Activated naive CD4-positive, alpha-beta T cell treated with anti-CD3 and anti-CD28 coated beads, Interleukin-2, amount 50 U/mL, for 72 hours (primary cell): ENCODE results near the gene FAM219B. TPM values are rescaled to one million over a fixed set of nuclear protein-coding genes. Genes with fewer than 3 reads are reported as not detected.
"Not testable (repeated sequence)": the region's sequence is repeated elsewhere in the genome, so short reads cannot be mapped to it uniquely, and the experiment has no call there.

Experiments
- ATAC-seq, 2 donors: fragments of 150-1000 bp; cut with Tn5 transposase; 2 replicates each; pipeline ENCODE4 v1.10.0; 2021; ENCODE audit warnings: mild to moderate bottlenecking in 2 of 2, moderate library complexity in 2 of 2
- DNase-seq, 2 donors: peaks; one replicate each; pipeline ENCODE4 v3.0.0; 2021 to 2022; ENCODE audit warnings: low spot score in 2 of 2
- H3K27ac Mint-ChIP-seq, 2 donors: one replicate each; pipeline ENCODE4 v1.8.0; 2022; ENCODE audit warnings: mild to moderate bottlenecking in 2 of 2, mixed read lengths in 2 of 2
- H3K36me3 Mint-ChIP-seq, 2 donors: one replicate each; pipeline ENCODE4 v1.8.0; 2022; ENCODE audit warnings: mixed read lengths in 2 of 2
- H3K9me3 Mint-ChIP-seq, 2 donors: one replicate each; pipeline ENCODE4 v1.8.0; 2022; ENCODE audit warnings: mixed read lengths in 2 of 2
- total RNA-seq, 2 donors: library from RNA; stranded (reverse); gene quantifications; one replicate each; pipeline ENCODE4 v1.2.3, GENCODE V29; 2022

Gene FAM219B
- total RNA-seq, 2 donors from 2014 or later: 61.7 to 66.2 TPM

DNA sequence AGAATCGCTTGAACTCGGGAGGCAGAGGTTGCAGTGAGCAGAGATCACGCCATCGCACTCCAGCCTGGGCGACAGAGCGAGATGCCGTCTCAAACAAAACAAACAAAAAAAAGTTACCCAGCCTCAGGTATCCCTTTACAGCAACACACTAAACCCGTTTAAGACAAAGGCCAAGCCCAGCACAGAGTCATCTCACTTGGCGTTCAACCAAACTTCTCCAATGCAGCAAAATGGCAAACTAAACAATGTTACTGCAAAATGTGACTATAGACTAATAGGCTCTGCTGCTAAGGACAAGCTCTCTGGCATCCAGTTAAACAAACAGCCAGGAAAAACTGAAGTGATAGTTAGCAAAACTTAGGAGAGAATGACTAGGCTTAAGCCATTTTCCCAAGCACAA, 6.4 kb upstream of the FAM219B start:
- DNase-seq: no peak
- no peak for ATAC-seq
- Mint-ChIP-seq H3K27ac (no peak overlapping the region), H3K9me3 (no peaks in the 10 kb centered on the region), H3K36me3 (peaks cover 0 to 23% of the 10 kb centered on the region in 2 donors)

DNA sequence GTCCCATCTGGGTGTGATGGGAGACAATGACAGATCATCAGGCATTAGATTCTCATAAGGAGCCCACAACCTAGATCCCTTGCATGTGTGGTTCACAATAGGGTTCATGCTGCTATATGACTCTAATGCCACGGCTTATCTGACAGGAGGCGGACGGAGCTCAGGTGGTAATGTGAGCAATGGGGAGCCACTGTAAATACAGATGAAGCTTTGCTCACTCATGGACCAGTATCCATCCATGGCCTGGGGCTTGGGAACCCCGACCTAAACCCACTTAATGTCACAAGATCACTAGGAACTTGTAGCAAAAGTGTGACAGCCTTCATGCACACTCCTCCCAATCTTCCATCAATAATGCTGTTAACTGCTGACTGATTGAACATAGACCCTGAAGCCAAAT, 2.0 kb upstream of the FAM219B start:
- H3K27ac Mint-ChIP-seq: no peak overlapping the region

GRCh38 chr15:74907163-74907870, 666 bp upstream of the FAM219B start:
- Mint-ChIP-seq H3K9me3 (no peaks in the 10 kb centered on the region), H3K27ac (peak overlapping the region; percentile 93 to 96), H3K36me3 (peaks cover 16 to 29% of the 10 kb centered on the region in 2 donors)
- ATAC-seq (peak; percentile 6 to 57), DNase-seq (no peak)

More for the DNA sequence above, 2.0 kb upstream of the FAM219B start:
- DNase-seq (no peak), ATAC-seq (no peak)
- Mint-ChIP-seq H3K36me3 (peaks cover 16 to 26% of the 10 kb centered on the region in 2 donors), H3K9me3 (no peaks in the 10 kb centered on the region)

DNA sequence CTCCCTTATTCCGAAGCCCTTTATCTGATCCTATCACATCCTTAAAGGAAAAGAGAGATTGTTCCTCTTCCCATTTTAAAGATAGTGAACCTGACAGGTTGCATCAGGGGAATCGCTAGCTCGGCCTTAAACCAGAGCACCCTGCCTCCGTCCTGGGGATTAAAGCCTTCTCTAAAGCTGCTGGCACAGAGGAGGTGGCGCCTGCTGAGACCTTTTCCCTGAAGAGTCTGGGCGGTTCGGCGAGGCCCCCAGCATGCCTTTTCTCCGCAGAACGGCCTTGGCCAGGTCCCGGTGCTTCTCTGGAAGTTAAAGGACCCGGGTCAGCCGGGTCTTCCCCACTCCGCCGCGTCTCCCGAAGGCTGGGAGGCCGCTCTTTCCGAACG, 593 bp downstream of the FAM219B start:
- ATAC-seq (peak; percentile 23 to 52), DNase-seq (no peak)
- H3K9me3 Mint-ChIP-seq: no peaks in the 10 kb centered on the region
- peaks cover 16 to 31% of the 10 kb centered on the region in 2 donors for H3K36me3 Mint-ChIP-seq
- H3K27ac Mint-ChIP-seq: peak overlapping the region; percentile 39 to 93

DNA sequence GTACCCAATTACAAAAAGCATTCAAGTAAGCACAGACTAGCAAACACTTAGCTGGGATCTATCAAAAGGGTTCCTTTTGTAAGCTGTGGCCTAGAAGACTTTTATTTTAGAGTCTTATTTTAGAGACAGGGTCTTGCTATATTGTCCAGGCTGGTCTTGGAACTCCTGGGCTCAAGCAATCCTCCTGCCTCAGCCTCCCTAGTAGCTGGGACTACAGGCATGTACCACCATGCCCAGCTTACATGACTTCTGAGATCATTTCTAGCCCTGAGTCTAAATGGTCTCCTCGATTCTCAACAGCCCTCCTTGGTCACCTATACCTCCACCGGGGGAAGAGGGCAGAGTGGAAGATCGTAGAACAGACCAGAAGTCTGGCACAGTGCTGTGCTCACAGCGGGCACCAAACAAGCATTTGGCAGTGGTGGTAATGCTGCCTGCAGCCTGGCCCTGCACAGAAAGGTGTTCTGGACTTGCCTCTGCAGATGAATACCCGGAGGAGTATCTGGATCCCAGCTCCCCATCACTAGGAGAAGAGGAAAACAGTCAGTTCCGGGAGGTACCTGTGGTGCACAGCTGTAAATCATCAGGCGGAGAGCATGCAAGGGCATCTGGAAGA, 2.4 kb downstream of the FAM219B start:
- Mint-ChIP-seq H3K36me3 (peaks cover 16 to 37% of the 10 kb centered on the region in 2 donors), H3K27ac (peak overlapping the region in 1 of 2 donors; percentile 14), H3K9me3 (no peaks in the 10 kb centered on the region)
- no peak for ATAC-seq
- DNase-seq: no peak

DNA sequence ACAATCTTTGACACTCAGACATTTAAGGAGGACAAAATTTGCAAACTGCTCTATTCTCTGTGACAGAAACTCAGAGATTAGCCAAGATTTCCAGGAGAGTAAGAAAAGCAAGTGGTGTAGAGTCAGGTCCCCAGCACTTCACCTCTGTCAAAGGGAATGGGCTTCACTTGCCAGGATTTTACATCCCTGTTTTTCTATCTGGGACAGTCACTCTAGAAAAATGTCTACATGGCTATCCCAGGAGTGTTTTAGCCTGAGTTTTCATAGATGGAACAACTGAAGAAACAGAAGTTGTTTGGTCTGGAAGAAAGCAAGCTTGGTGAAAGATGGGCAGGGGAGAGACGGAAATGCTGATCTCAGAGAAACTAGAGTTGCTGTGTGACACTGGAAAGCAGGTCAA, 3.0 kb downstream of the FAM219B start:
- no peak for DNase-seq
- H3K27ac Mint-ChIP-seq: peak overlapping the region in 1 of 2 donors; percentile 58
- no peak for ATAC-seq
- peaks cover 11 to 37% of the 10 kb centered on the region in 2 donors for H3K36me3 Mint-ChIP-seq
- H3K9me3 Mint-ChIP-seq: no peaks in the 10 kb centered on the region

- H3K36me3 Mint-ChIP-seq: peaks cover 11 to 37% of the 10 kb centered on the region in 2 donors
- no peaks in the 10 kb centered on the region for H3K9me3 Mint-ChIP-seq
- no peak for ATAC-seq
Observed at GRCh38 chr15:74902295-74903075, 4.2 kb downstream of the FAM219B start.

GRCh38 chr15:74901612-74902063, 5.0 kb downstream of the FAM219B start:
- peak; percentile 38 to 52 for ATAC-seq
- H3K9me3 Mint-ChIP-seq: no peaks in the 10 kb centered on the region
- H3K36me3 Mint-ChIP-seq: peaks cover 5 to 28% of the 10 kb centered on the region in 2 donors

More at GRCh38 chr15:74902295-74903075, 4.2 kb downstream of the FAM219B start:
- no peak for DNase-seq
- H3K27ac Mint-ChIP-seq: no peak overlapping the region

DNA sequence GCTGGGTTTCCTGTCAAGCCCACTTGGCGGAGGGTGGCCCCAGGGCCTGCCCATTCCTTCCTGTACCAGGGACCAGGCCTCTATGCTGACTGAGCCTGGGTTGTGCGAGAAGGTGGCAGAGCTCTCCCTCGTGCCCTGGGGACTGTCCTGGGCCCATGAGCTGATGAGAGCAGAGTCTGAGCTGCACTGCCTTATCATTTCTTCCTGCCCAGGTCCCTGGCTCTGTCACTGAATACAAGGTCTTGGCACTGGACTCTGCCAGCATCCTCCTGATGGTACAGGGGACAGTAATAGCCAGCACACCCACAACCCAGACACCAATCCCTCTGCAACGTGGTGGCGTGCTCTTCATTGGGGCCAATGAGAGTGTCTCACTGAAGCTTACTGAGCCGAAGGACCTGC, 9.3 kb downstream of the FAM219B start:
- no peak for DNase-seq
- H3K36me3 Mint-ChIP-seq: peaks cover 13 to 18% of the 10 kb centered on the region in 2 donors
- no peak for ATAC-seq
- no peak overlapping the region for H3K27ac Mint-ChIP-seq
- no peaks in the 10 kb centered on the region for H3K9me3 Mint-ChIP-seq

More at GRCh38 chr15:74901612-74902063, 5.0 kb downstream of the FAM219B start:
- H3K27ac Mint-ChIP-seq: peak overlapping the region in 1 of 2 donors; percentile 25
- DNase-seq: peak in 1 of 2 donors; percentile 71

GRCh38 chr15:74896316-74896715, 10.3 kb downstream of the FAM219B start:
- DNase-seq (no peak), ATAC-seq (no peak)
- Mint-ChIP-seq H3K27ac (no peak overlapping the region), H3K9me3 (no peaks in the 10 kb centered on the region), H3K36me3 (peaks cover 11 to 28% of the 10 kb centered on the region in 2 donors)

GRCh38 chr15:74895830-74896229, 10.8 kb downstream of the FAM219B start:
- Mint-ChIP-seq H3K27ac (no peak overlapping the region), H3K36me3 (peaks cover 10 to 29% of the 10 kb centered on the region in 2 donors), H3K9me3 (no peaks in the 10 kb centered on the region)
- no peak for DNase-seq
- ATAC-seq: no peak

GRCh38 chr15:74894383-74894782, 12.3 kb downstream of the FAM219B start:
- Mint-ChIP-seq H3K27ac (peak overlapping the region in 1 of 2 donors; percentile 14), H3K36me3 (peaks cover 6 to 41% of the 10 kb centered on the region in 2 donors)
- ATAC-seq, H3K9me3 Mint-ChIP-seq, DNase-seq: not testable (repeated sequence)

DNA sequence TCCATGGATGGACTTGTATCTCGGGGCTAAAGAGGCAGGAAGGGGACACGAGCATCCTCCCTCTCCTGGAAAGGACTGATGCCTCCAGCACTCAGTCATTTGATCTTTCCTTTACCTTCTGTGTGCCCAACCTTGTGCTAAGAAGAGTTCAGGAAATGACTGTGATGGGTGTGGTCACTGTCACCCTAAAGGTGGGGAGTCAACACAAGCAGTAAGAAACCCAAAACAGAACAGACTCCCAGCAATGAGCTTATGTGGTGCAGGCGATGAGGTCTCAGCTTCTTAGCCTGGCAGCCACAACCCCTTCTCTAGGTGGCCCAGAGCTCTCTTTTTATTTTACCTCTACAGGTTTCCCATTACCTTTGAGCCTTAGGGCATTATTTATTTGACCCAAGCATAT, 13.0 kb downstream of the FAM219B start:
- no peak for DNase-seq
- ATAC-seq: peak in 1 of 2 donors; percentile 13

GRCh38 chr15:74892931-74893330, 13.7 kb downstream of the FAM219B start:
- ATAC-seq: no peak
- Mint-ChIP-seq H3K9me3 (no peaks in the 10 kb centered on the region), H3K36me3 (peaks cover 6 to 41% of the 10 kb centered on the region in 2 donors), H3K27ac (peak overlapping the region in 1 of 2 donors; percentile 63)
- no peak for DNase-seq

More for the DNA sequence above, 13.0 kb downstream of the FAM219B start:
- Mint-ChIP-seq H3K27ac (peak overlapping the region; percentile 63 to 94), H3K36me3 (peaks cover 6 to 41% of the 10 kb centered on the region in 2 donors), H3K9me3 (no peaks in the 10 kb centered on the region)

- Mint-ChIP-seq H3K36me3 (peaks cover 6 to 41% of the 10 kb centered on the region in 2 donors), H3K27ac (peak overlapping the region; percentile 63 to 65), H3K9me3 (no peaks in the 10 kb centered on the region)
- DNase-seq: no peak
- ATAC-seq: peak in 1 of 2 donors; percentile 25
Observed at GRCh38 chr15:74892313-74892712, 14.3 kb downstream of the FAM219B start.

DNA sequence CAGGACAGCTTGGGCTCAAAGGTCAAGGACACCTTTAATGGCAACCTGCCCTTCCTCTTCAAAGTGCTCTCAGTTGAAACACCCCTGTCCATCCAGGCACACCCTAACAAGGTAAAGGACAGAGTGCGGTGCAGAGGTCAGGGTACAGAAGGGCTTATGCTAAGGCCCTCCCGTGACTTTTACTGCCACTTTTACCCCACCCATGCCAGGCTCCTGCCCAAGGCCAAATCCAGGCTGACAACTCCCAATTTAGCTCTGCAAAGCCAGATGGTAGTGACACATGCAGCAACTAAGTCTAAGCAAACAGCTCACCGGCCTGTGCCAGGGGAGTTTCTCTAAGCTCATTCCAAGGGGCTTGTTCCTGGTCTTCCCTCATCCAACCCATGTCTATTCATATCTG, 15.2 kb downstream of the FAM219B start:
- DNase-seq: no peak
- no peak for ATAC-seq
- H3K27ac Mint-ChIP-seq: peak overlapping the region in 1 of 2 donors; percentile 63
- H3K36me3 Mint-ChIP-seq: peaks cover 6 to 41% of the 10 kb centered on the region in 2 donors
- H3K9me3 Mint-ChIP-seq: no peaks in the 10 kb centered on the region

DNA sequence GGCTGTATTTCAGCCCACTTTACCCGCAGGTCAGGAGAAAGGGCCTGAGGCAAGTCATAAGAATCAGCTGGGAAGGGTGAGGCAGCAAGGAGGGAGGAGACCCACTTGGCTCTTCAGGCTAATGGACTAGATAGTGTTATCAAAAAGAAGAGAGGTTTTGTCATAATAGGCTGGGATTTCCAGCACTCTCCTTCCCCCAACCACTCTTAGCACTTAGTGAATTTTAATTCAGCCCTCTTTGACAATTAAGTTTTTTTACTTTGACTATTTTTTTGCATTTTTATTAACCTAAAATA, 16.0 kb downstream of the FAM219B start:
- peak overlapping the region in 1 of 2 donors; percentile 87 for H3K27ac Mint-ChIP-seq
- no peaks in the 10 kb centered on the region for H3K9me3 Mint-ChIP-seq
- H3K36me3 Mint-ChIP-seq: peaks cover 6 to 41% of the 10 kb centered on the region in 2 donors
- ATAC-seq (no peak), DNase-seq (no peak)
